ENCODE results near the gene SPRN. TPM values are rescaled to one million over a fixed set of nuclear protein-coding genes. Genes with fewer than 3 reads are reported as not detected.
A peak's percentile ranks its signal among the peaks of the same experiment; 100 is the strongest.

Gene SPRN
- total RNA-seq, 1 experiment from 2014 or later: not detected

- peaks cover 48% of the 10 kb centered on the region for H3K36me3 ChIP-seq
- H3K4me1 ChIP-seq: no peaks in the 10 kb centered on the region
These were observed 12.7 kb downstream of the SPRN start for GRCh38 chr10:133411523-133412380.

GRCh38 chr10:133405844-133406527, 18.4 kb downstream of the SPRN start:
- Histone ChIP-seq H3K4me3 (no peak overlapping the region), H3K27me3 (no peaks in the 10 kb centered on the region), H3K36me3 (peaks cover 25% of the 10 kb centered on the region), H3K9me3 (replicated peaks) (no peaks in the 10 kb centered on the region; the same call in 1 of the 2 replicates), H3K27ac (no peak overlapping the region), H3K4me1 (no peaks in the 10 kb centered on the region)
- no peak for DNase-seq

More at GRCh38 chr10:133411523-133412380, 12.7 kb downstream of the SPRN start:
- Histone ChIP-seq H3K27ac (no peak overlapping the region), H3K4me3 (no peak overlapping the region), H3K27me3 (no peaks in the 10 kb centered on the region), H3K9me3 (replicated peaks) (peaks cover 8% of the 10 kb centered on the region)
- no peak for DNase-seq

GRCh38 chr10:133405272-133405671, 19.2 kb downstream of the SPRN start:
- Histone ChIP-seq H3K36me3 (peaks cover 18% of the 10 kb centered on the region; the same call in 1 of the 2 replicates), H3K4me3 (no peak overlapping the region), H3K27me3 (no peaks in the 10 kb centered on the region), H3K27ac (no peak overlapping the region), H3K9me3 (replicated peaks) (no peaks in the 10 kb centered on the region), H3K4me1 (no peaks in the 10 kb centered on the region)
- DNase-seq: no peak

GRCh38 chr10:133403784-133404183, 20.6 kb downstream of the SPRN start:
- DNase-seq: no peak
- Histone ChIP-seq H3K27ac (no peak overlapping the region), H3K4me1 (no peaks in the 10 kb centered on the region), H3K9me3 (replicated peaks) (no peaks in the 10 kb centered on the region), H3K36me3 (peaks cover 7% of the 10 kb centered on the region; the same call in 1 of the 2 replicates), H3K27me3 (no peaks in the 10 kb centered on the region), H3K4me3 (no peak overlapping the region)

GRCh38 chr10:133403359-133403758, 21.1 kb downstream of the SPRN start:
- H3K27me3 ChIP-seq: no peaks in the 10 kb centered on the region
- no peak overlapping the region for H3K27ac ChIP-seq
- no peak for DNase-seq
- peaks cover 7% of the 10 kb centered on the region; the same call in 1 of the 2 replicates for H3K36me3 ChIP-seq
- H3K4me1 ChIP-seq: no peaks in the 10 kb centered on the region
- no peak overlapping the region for H3K4me3 ChIP-seq
- H3K9me3 ChIP-seq (replicated peaks): no peaks in the 10 kb centered on the region

GRCh38 chr10:133401981-133402725, 22.3 kb downstream of the SPRN start:
- Histone ChIP-seq H3K4me1 (no peaks in the 10 kb centered on the region), H3K9me3 (replicated peaks) (no peaks in the 10 kb centered on the region), H3K36me3 (peaks cover 4% of the 10 kb centered on the region), H3K27ac (no peak overlapping the region), H3K27me3 (no peaks in the 10 kb centered on the region), H3K4me3 (no peak overlapping the region)
- no peak for DNase-seq

GRCh38 chr10:133401500-133401899, 22.9 kb downstream of the SPRN start:
- no peak overlapping the region for H3K27ac ChIP-seq
- H3K36me3 ChIP-seq: peaks cover 4% of the 10 kb centered on the region
- H3K27me3 ChIP-seq: no peaks in the 10 kb centered on the region
- H3K9me3 ChIP-seq (replicated peaks): no peaks in the 10 kb centered on the region
- no peaks in the 10 kb centered on the region for H3K4me1 ChIP-seq
- H3K4me3 ChIP-seq: no peak overlapping the region
- DNase-seq: no peak

GRCh38 chr10:133400624-133401424, 23.6 kb downstream of the SPRN start:
- peaks cover 4% of the 10 kb centered on the region for H3K36me3 ChIP-seq

GRCh38 chr10:133399123-133399601, 25.3 kb downstream of the SPRN start:
- no peaks in the 10 kb centered on the region for H3K27me3 ChIP-seq
- H3K4me3 ChIP-seq: no peak overlapping the region
- no peak overlapping the region for H3K27ac ChIP-seq
- DNase-seq: no peak
- H3K9me3 ChIP-seq (replicated peaks): no peaks in the 10 kb centered on the region
- no peaks in the 10 kb centered on the region for H3K4me1 ChIP-seq
- H3K36me3 ChIP-seq: peaks cover 3% of the 10 kb centered on the region; the same call in 1 of the 2 replicates

More at GRCh38 chr10:133400624-133401424, 23.6 kb downstream of the SPRN start:
- DNase-seq: no peak
- H3K27ac ChIP-seq: no peak overlapping the region
- H3K4me3 ChIP-seq: no peak overlapping the region
- H3K4me1 ChIP-seq: no peaks in the 10 kb centered on the region
- no peaks in the 10 kb centered on the region for H3K27me3 ChIP-seq
- no peaks in the 10 kb centered on the region for H3K9me3 ChIP-seq (replicated peaks)

- Histone ChIP-seq H3K4me3 (no peak overlapping the region), H3K4me1 (no peaks in the 10 kb centered on the region), H3K27ac (no peak overlapping the region), H3K36me3 (peaks cover 3% of the 10 kb centered on the region; the same call in 1 of the 2 replicates), H3K9me3 (replicated peaks) (no peaks in the 10 kb centered on the region), H3K27me3 (no peaks in the 10 kb centered on the region)
- DNase-seq: no peak
These were observed 26.5 kb downstream of the SPRN start for GRCh38 chr10:133397938-133398337.

GRCh38 chr10:133396035-133396624, 28.3 kb downstream of the SPRN start:
- no peak overlapping the region for H3K27ac ChIP-seq
- no peak overlapping the region for H3K4me3 ChIP-seq
- no peaks in the 10 kb centered on the region for H3K27me3 ChIP-seq
- H3K36me3 ChIP-seq: peaks cover 3% of the 10 kb centered on the region; the same call in 1 of the 2 replicates
- no peaks in the 10 kb centered on the region for H3K9me3 ChIP-seq (replicated peaks)
- no peak for DNase-seq
- H3K4me1 ChIP-seq: no peaks in the 10 kb centered on the region

- H3K36me3 ChIP-seq: peaks cover 3% of the 10 kb centered on the region; the same call in 1 of the 2 replicates
- no peaks in the 10 kb centered on the region for H3K27me3 ChIP-seq
- DNase-seq: no peak
- H3K9me3 ChIP-seq (replicated peaks): no peaks in the 10 kb centered on the region
- H3K4me1 ChIP-seq: no peaks in the 10 kb centered on the region
- peak overlapping the region; percentile 86 for H3K27ac ChIP-seq
- peak overlapping the region; percentile 69 for H3K4me3 ChIP-seq
These were observed 29.6 kb downstream of the SPRN start for GRCh38 chr10:133394801-133395221.

GRCh38 chr10:133394064-133394663, 30.3 kb downstream of the SPRN start, which contains the start of gene MTG1:
Gene MTG1, plus strand, starts transcription at chr10:133394157. Its CDS starts 64 bp downstream, at chr10:133394221.
- H3K4me3 ChIP-seq: peak within 1 kb of the TSS; percentile 69
- no peaks in the 10 kb centered on the region for H3K27me3 ChIP-seq
- peaks cover 3% of the 10 kb centered on the region; the same call in 1 of the 2 replicates for H3K36me3 ChIP-seq
- DNase-seq: peak; percentile 86 to 89
- H3K27ac ChIP-seq: peak within 1 kb of the TSS; percentile 86
- no peaks in the 10 kb centered on the region for H3K4me1 ChIP-seq
- H3K9me3 ChIP-seq (replicated peaks): no peaks in the 10 kb centered on the region

All from SJCRH30 (cell line).